Mesendoderm (in vitro differentiated cells): ENCODE measurements around the gene ASS1.

Source experiments
- DNase-seq: peaks from one replicate; pipeline ENCODE4 v3.0.0; 2013
- H2AK5ac ChIP-seq: 2 replicates; pipeline ENCODE4 v1.6.1; 2013; ENCODE audit warnings: low read length, inconsistent platforms
- H2BK120ac ChIP-seq: 2 replicates; pipeline ENCODE4 v1.6.1; 2013; ENCODE audit warnings: low read depth, mild to moderate bottlenecking, low read length, moderate library complexity, mixed read lengths
- H2BK15ac ChIP-seq: replicated peaks from 2 replicates; pipeline ENCODE4 v1.6.1; 2013; ENCODE audit warnings: low read depth, mild to moderate bottlenecking, moderate library complexity
- H2BK5ac ChIP-seq: 2 replicates; pipeline ENCODE4 v1.6.1; 2013; ENCODE audit warnings: low read length, inconsistent platforms
- H3K18ac ChIP-seq: 2 replicates; pipeline ENCODE4 v1.6.1; 2013; ENCODE audit warnings: mild to moderate bottlenecking, low read length, mixed read lengths
- H3K23ac ChIP-seq: one replicate; pipeline ENCODE4 v1.6.1; 2013; ENCODE audit warnings: low read length
- H3K27ac ChIP-seq: 2 replicates; pipeline ENCODE4 v1.5.1; 2013; ENCODE audit warnings: low read depth, mild to moderate bottlenecking, inconsistent platforms, low read length, moderate library complexity
- H3K27me3 ChIP-seq: 2 replicates; pipeline ENCODE4 v1.6.1; 2013; ENCODE audit warnings: low read length, control low read depth, mild to moderate bottlenecking, inconsistent platforms; ENCODE audit not compliant: insufficient read depth, poor library complexity
- H3K36me3 ChIP-seq: 2 replicates; pipeline ENCODE4 v1.6.1; 2013; ENCODE audit warnings: low read length, inconsistent platforms; ENCODE audit not compliant: control insufficient read depth, insufficient read depth
- H3K4ac ChIP-seq: one replicate; pipeline ENCODE4 v1.6.1; 2013; ENCODE audit warnings: low read depth, mild to moderate bottlenecking, low read length, moderate library complexity
- H3K4me1 ChIP-seq: 2 replicates; pipeline ENCODE4 v1.6.1; 2013; ENCODE audit warnings: low read depth, low read length, inconsistent platforms; ENCODE audit not compliant: control insufficient read depth
- H3K4me2 ChIP-seq: 2 replicates; pipeline ENCODE4 v1.6.1; 2013; ENCODE audit warnings: low read length
- H3K4me3 ChIP-seq: 2 replicates; pipeline ENCODE4 v1.5.1; 2013; ENCODE audit warnings: mild to moderate bottlenecking, low read length
- H3K56ac ChIP-seq: one replicate; pipeline ENCODE4 v1.6.1; 2013; ENCODE audit warnings: low read length
- H3K79me1 ChIP-seq: 2 replicates; pipeline ENCODE4 v1.6.1; 2013; ENCODE audit warnings: low read length, inconsistent platforms
- H3K79me2 ChIP-seq: 2 replicates; pipeline ENCODE4 v1.6.1; 2013; ENCODE audit warnings: mild to moderate bottlenecking, low read length; ENCODE audit not compliant: control insufficient read depth, insufficient read depth
- H3K9ac ChIP-seq: 2 replicates; pipeline ENCODE4 v1.6.1; 2013; ENCODE audit warnings: low read length, inconsistent platforms
- H4K5ac ChIP-seq: one replicate; pipeline ENCODE4 v1.6.1; 2013; ENCODE audit warnings: low read length
- H4K8ac ChIP-seq: one replicate; pipeline ENCODE4 v1.6.1; 2013; ENCODE audit warnings: low read depth, mild to moderate bottlenecking, control low read depth, low read length, moderate library complexity
- WGBS: extraction: QIAGEN DNeasy Blood & Tissue Kit; methylation state at CpG from one replicate; pipeline ENCODE4 v1.1.7; 2013; ENCODE audit warnings: low lambda C conversion rate, missing lambda C conversion rate; ENCODE audit not compliant: insufficient coverage; ENCODE audit errors: extremely low coverage; 5-methylcytosine and 5-hydroxymethylcytosine counted together

ASS1 gene

DNA sequence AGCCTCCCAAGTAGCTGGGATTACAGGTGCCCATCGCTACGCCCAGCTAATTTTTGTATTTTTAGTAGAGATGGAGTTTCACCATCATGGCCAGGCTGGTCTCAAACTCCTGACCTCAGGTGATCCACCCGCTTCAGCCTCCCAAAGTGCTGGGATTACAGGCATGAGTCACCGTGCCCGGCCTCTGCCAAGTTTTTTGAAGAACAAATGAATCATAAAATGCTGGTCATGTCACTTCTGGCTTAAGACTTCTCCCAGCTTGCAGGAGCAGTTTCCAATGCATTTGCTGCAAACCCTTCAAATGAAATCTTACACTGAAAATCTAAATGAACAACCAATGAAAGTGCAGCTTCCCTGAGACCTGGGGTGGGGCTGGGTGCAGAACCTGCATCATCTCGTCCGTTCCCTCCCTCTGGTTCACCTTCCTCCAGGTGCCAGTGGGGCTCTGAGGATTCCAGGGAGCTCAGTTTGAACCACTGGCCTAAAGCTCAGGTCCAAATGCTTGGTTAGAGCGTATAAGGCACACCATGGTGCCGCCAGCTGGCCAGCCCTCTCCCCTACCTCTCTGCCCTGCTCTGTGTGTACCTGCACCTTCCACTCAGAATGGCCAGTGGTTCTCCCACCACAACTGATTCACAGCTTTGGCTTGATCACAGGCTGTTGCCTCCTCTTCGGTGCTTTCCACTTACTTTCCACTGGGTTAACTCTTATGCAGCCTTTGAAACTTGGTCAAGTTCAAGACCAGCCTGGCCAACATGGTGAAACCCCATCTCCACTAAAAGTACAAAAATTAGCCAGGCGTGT lies 94.9 kb downstream of the ASS1 start:
- Histone ChIP-seq H3K4me3 (no peak overlapping the region), H3K9ac (no peak overlapping the region), H3K36me3 (no peaks in the 10 kb centered on the region), H3K23ac (no peak overlapping the region), H3K56ac (no peak overlapping the region), H3K4ac (no peak overlapping the region), H2AK5ac (no peak overlapping the region), H3K4me1 (no peaks in the 10 kb centered on the region), H4K8ac (no peak overlapping the region), H3K79me1 (no peaks in the 10 kb centered on the region), H2BK5ac (no peak overlapping the region), H2BK15ac (no peak overlapping the region), H2BK120ac (no peak overlapping the region), H4K5ac (no peak overlapping the region), H3K27me3 (peaks cover 4% of the 10 kb centered on the region), H3K4me2 (no peak overlapping the region), H3K27ac (no peak overlapping the region), H3K18ac (no peak overlapping the region), H3K79me2 (no peaks in the 10 kb centered on the region)
- no CpG with 5 or more reads among the region's 11 CpGs for WGBS
- DNase-seq: no peak

DNA sequence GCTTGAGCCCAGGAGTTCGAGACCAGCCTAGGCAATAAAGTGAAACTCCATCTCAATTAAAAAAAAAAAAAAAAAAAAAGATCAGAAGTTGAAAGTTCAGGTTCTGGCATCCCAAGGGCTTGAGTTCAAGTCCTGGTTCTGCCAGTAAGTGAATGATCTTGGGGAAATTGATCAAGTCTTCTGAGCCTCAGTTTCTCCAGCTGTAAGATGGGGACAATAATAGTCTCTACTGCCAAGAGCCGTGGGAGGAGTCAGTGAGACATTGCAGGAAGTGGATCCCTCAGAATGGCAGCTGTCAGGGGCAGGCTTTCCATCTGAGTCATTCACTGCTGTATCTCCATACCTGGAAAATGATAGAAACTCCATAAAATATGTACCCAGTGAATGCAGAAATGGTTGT lies 96.8 kb downstream of the ASS1 start:
- no peak overlapping the region for H2BK15ac ChIP-seq
- H3K79me2 ChIP-seq: no peaks in the 10 kb centered on the region
- no peak overlapping the region for H3K27ac ChIP-seq
- no peak overlapping the region for H2BK5ac ChIP-seq
- no peak overlapping the region for H2AK5ac ChIP-seq
- H3K23ac ChIP-seq: no peak overlapping the region
- H3K27me3 ChIP-seq: peaks cover 4% of the 10 kb centered on the region
- no peak overlapping the region for H3K4me2 ChIP-seq
- H3K4ac ChIP-seq: no peak overlapping the region
- H3K56ac ChIP-seq: no peak overlapping the region
- no peak overlapping the region for H4K5ac ChIP-seq
- no peak for DNase-seq
- H3K9ac ChIP-seq: no peak overlapping the region
- no peak overlapping the region for H3K4me3 ChIP-seq
- H4K8ac ChIP-seq: no peak overlapping the region
- no peak overlapping the region for H2BK120ac ChIP-seq
- no CpG with 5 or more reads among the region's 2 CpGs for WGBS
- H3K36me3 ChIP-seq: no peaks in the 10 kb centered on the region
- H3K18ac ChIP-seq: no peak overlapping the region
- H3K79me1 ChIP-seq: no peaks in the 10 kb centered on the region
- H3K4me1 ChIP-seq: no peaks in the 10 kb centered on the region

DNA sequence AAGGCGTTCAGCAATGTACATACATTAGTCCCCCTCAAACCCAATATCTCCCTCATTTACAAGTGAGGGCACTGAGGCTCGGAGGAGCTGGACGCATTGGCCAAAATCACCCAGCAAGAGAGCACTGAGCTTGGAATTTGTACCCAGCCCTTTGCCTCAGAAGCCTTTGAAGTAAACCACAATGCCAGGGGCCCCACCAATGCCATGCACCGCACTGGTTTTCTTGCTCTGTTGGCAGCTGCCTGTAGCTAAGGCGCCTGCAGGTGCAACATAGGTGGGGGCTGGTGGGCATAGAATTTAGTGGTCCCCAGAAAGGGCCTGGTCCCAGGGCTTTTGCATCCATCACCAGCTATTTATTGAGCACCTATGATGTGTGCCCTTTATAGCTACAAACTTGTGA lies 97.3 kb downstream of the ASS1 start:
- Histone ChIP-seq H2AK5ac (no peak overlapping the region), H3K56ac (no peak overlapping the region), H3K27ac (no peak overlapping the region)

GRCh38 chr9:130542457-130543228 lies 97.9 kb downstream of the ASS1 start:
- H3K27ac ChIP-seq: no peak overlapping the region
- no peak overlapping the region for H3K4me3 ChIP-seq
- no peak overlapping the region for H3K4ac ChIP-seq
- no peaks in the 10 kb centered on the region for H3K27me3 ChIP-seq
- no peak overlapping the region for H3K9ac ChIP-seq
- no peak overlapping the region for H3K23ac ChIP-seq
- no peak for DNase-seq
- no peak overlapping the region for H2BK120ac ChIP-seq
- H3K56ac ChIP-seq: no peak overlapping the region
- H3K36me3 ChIP-seq: no peaks in the 10 kb centered on the region
- H4K8ac ChIP-seq: no peak overlapping the region
- H2BK5ac ChIP-seq: no peak overlapping the region
- no peak overlapping the region for H3K4me2 ChIP-seq
- H3K79me1 ChIP-seq: no peaks in the 10 kb centered on the region
- WGBS: no CpG with 5 or more reads among the region's 7 CpGs
- no peak overlapping the region for H2BK15ac ChIP-seq
- no peak overlapping the region for H4K5ac ChIP-seq
- no peaks in the 10 kb centered on the region for H3K4me1 ChIP-seq
- H3K18ac ChIP-seq: no peak overlapping the region
- H2AK5ac ChIP-seq: no peak overlapping the region
- H3K79me2 ChIP-seq: no peaks in the 10 kb centered on the region

More for the DNA sequence above, 97.3 kb downstream of the ASS1 start:
- no peak overlapping the region for H3K4ac ChIP-seq
- DNase-seq: no peak
- H3K79me1 ChIP-seq: no peaks in the 10 kb centered on the region
- H2BK15ac ChIP-seq: no peak overlapping the region
- no peak overlapping the region for H3K4me2 ChIP-seq
- no CpG with 5 or more reads among the region's 5 CpGs for WGBS
- H2BK120ac ChIP-seq: no peak overlapping the region
- H3K4me3 ChIP-seq: no peak overlapping the region
- no peaks in the 10 kb centered on the region for H3K36me3 ChIP-seq
- H3K27me3 ChIP-seq: no peaks in the 10 kb centered on the region
- H3K18ac ChIP-seq: no peak overlapping the region
- H3K9ac ChIP-seq: no peak overlapping the region
- no peaks in the 10 kb centered on the region for H3K79me2 ChIP-seq
- H3K4me1 ChIP-seq: no peaks in the 10 kb centered on the region
- H4K5ac ChIP-seq: no peak overlapping the region
- no peak overlapping the region for H3K23ac ChIP-seq
- H4K8ac ChIP-seq: no peak overlapping the region
- no peak overlapping the region for H2BK5ac ChIP-seq

- H3K9ac ChIP-seq: no peak overlapping the region
- DNase-seq: no peak
- H2BK5ac ChIP-seq: no peak overlapping the region
- no peak overlapping the region for H3K56ac ChIP-seq
- H4K5ac ChIP-seq: no peak overlapping the region
- H2AK5ac ChIP-seq: no peak overlapping the region
- no peaks in the 10 kb centered on the region for H3K79me2 ChIP-seq
- H3K4ac ChIP-seq: no peak overlapping the region
- no peaks in the 10 kb centered on the region for H3K4me1 ChIP-seq
- H3K79me1 ChIP-seq: no peaks in the 10 kb centered on the region
- no peak overlapping the region for H3K4me2 ChIP-seq
- no peak overlapping the region for H3K23ac ChIP-seq
- no peaks in the 10 kb centered on the region for H3K27me3 ChIP-seq
- no CpG with 5 or more reads among the region's 8 CpGs for WGBS
- no peak overlapping the region for H3K18ac ChIP-seq
- no peak overlapping the region for H2BK15ac ChIP-seq
- H2BK120ac ChIP-seq: no peak overlapping the region
- no peak overlapping the region for H3K4me3 ChIP-seq
- H4K8ac ChIP-seq: no peak overlapping the region
- H3K27ac ChIP-seq: no peak overlapping the region
- H3K36me3 ChIP-seq: no peaks in the 10 kb centered on the region
Measured at GRCh38 chr9:130543368-130543767, 98.6 kb downstream of the ASS1 start.
